ENCODE measurements around the gene TGFB3.

TGFB3 gene

DNA sequence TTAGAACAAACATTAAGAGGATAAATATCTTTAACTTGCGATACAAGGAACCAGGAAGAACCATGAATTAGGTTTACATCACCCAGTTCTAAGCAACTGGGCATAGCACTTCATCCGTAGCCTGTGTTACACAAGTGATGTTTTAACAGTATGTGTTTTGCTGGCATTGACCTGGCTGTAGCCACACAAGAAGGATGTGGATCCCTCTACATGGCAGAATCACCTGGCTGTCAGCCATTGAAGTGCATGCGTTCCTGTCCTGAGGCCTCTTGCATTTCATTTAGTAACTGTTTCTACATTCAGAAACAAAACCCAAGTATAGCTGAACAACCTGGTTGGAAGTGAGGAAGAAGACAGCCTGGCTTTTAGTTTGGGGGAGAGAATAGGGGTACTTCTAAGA lies 72.2 kb downstream of the TGFB3 start:
- no peak for DNase-seq (ENCODE audit: low read depth in 2 of 2, low spot score in 1 of 2)
